Limb (tissue), 2 donors: ENCODE measurements around the gene PLCH2.
"Not testable (repeated sequence)": the region's sequence is repeated elsewhere in the genome, so short reads cannot be mapped to it uniquely, and the experiment has no call there.

Experiments used
- DNase-seq, 2 donors: peaks; one replicate each; pipeline ENCODE4 v3.0.0-alpha.2; 2016; ENCODE audit errors: extremely low spot score in 2 of 2

PLCH2 gene

DNA sequence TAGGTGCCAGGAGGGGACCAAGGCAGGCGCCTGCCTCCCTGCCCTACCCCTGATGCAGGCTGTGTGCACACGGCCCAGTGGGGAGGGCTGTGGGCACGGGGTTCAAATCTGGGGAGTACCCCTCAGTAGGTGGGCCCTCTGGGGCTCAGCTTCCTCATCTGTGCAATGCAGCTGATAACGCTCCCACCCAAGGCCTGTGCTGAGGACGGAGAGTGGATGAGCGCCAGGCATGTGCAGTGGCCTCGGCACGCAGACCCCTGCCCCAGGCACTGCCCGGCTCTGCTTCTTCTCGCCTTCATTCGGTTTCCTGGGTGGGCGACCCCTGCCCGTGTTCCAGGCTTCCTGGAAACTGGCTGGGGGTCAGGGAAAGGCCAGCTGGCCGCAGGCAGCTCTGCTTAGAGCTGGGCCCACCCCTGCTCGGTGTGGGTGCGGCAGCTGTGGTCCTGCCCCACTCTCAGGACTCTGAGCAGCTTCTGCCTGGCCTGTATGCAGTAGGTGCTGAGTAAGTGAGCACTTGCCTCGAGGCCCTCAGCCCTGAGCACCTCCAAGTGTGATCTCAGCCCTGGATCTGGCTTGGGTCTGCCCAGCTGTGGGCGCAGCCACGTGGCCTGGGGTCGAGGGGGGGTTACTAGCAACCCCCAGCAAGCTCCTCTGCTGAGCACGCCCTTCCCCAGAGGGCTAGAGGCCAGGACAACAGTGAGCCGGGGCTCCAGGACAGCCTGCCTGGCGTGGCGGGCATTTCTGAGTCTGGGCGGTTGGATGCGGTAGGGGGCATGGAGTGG lies 68.2 kb downstream of the PLCH2 start:
- DNase-seq = no peak

DNA sequence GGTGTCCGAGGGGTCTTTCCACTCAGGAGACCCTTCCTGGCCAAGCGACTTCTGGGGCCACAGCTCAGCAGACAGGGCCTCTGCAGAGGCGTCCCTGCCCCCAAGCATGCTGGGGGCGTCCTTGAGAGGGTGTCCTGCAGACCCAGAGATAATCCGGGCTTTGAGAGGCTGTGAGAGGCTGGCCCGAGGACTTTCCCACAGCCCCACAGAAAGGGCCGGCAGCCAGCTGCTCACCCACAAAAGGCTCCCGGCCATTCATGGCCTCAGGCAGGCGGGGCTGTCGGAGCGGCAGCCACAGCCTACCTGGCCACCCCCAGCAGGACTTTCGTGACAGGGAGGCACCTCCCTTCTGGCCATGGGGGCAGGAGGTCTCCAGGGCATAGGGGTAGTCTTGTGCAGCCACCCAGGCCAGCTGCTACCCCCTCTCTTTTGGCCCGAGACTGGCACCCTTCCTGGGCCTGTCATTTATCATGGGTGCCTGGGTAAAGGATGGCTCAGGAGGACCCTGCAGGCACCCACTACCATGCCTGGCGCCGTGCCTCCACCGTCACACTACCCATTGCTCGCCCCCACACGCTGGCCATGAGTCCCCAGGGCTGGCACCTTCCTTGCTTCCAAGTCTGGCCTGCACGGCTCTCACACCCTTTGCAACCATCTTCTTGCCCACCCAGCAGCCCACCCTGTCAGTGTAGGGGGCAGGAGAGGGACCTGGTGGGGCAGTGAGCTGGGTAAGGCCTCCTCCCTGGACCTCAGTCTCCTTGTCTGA lies 69.0 kb downstream of the PLCH2 start:
- DNase-seq = no peak

DNA sequence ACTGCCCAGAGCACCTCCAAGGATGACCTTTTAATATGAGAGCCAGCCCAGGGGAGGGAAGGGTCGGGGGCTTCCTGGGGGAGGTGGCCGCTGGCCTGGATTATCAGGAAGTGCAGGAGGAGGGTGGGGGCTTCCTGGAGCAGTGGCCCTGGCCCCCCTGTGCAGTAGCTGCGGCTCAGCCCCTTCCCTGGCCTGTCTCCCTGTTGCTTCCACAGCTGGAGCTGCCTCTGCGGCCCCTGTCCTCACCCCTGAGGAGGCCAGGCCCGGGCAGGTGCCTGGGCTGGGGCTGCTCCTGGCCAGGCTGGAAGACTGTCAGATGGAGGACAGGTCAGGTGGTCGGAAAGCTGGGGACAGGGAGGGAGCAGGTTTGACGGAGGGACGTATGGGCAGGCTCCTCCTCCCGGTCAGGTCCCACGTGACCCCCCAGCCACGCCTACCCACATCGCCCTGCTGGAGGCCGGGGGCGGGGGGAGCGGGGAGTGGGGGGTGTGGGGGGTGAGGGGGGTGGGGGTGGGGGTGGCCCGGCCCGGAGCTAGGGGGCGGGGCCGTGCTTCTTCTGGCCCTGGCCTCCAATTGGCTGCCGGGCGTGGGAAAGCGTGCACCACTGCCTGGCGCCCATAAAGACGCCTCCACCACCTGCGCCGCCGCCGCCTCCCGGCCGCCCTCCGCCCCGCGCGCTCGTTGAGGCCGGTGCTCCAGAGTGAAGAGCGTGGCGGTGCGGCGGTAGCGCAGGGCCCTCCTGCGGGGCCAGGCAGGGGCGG lies 69.8 kb downstream of the PLCH2 start:
- peak; percentile 44 to 84 for DNase-seq

DNA sequence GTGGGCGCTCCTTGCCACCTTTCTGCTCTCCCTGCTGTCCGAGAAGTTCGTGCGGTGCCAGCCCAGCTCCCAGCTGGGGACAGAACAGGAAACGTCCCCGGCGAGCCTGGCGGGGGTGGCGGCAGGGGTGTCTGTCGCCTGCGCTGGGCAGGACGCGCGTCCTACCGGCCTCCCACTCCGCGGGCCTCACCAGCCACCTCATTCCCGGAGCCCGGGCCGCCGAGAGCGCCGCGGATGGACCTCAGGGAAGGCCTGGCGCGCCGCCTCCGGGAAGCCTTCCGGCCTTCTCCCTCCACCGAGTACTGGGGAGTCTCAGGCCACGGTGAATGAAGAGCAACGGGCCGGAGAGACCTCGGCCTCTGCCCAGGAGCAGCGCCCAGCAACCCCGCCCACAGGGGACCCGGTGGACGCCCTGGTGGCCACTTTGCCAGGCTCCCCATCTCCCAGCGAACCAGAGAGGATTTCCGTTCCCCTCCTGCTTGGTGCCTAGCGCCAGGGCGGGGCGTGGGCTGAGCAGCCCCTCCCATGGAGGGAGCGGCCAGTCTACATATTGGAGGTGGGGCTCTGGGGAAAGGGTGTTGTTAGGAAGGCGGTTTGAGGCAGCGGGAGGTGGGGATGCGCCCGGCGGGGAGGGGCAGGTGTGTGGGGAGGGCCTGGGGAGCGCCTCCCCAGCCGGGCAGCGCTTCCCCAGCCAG lies 70.6 kb downstream of the PLCH2 start:
- DNase-seq = peak; percentile 49 to 56

DNA sequence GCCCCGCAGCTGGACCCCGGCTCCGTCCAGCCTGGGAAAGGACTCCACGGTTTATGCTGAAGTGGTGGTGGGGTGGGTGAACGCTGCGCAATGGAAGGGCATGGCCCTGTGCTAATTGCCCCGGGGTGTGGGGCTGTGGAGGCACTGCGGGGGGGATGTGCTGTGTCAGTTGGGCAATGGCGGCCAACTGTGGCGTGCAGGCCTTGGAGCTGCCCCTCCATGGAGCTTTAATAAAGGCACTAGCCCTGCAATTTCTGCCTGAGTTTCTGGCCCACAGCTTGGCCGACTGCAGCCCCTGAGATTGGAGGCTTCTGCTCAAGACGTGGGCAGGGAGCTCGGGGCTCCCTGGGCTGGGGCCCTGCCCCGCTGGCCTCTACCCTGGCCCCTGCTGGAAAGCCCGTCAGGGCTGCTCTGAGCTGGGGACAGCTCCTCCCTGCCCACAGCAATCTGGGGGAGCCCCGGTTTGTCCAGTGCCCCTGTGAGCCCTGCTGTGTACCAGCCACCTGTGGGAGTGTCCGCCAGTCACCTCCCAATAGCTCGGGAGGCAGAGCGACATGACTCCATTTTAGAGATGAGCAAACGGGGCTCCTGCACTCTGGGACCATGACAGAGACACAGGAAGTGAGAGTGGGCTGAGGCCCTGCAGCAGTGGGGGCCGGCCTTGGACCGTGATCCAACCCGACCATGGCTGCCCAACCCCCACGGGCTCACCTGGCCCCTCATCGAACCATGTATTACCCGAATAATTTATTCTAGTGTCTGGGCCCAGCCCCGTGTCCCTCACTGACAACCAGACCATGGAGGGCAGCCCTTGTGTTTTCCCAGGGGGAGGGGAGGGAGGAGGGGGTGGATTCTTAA lies 71.3 kb downstream of the PLCH2 start:
- no peak for DNase-seq

DNA sequence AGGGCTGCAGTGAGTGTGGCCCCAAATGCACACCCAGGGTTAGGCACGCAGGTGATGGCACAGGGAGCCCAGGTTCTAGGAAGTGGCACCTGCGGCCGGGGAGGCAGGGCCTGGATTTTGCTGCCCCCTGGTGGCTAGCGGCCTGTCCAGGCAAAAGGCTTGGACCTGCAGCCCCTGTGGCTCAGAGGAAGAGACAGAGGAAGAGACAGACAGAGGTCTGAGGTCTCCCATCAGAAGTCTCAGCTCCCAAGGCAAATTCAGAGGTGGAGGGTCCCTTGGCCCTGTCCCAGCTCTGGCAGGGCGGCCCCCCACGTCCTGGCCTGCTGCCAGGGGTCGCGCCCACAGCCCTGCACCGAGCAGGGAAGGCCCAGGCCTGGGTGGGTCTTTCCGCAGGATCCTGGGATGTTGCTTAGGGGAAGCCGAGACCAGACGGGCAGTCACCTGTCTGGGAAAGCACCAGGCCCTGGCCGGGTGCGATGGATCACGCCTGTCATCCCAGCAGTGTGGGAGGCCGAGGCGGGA lies 72.0 kb downstream of the PLCH2 start:
- peak; percentile 50 to 86 for DNase-seq

DNA sequence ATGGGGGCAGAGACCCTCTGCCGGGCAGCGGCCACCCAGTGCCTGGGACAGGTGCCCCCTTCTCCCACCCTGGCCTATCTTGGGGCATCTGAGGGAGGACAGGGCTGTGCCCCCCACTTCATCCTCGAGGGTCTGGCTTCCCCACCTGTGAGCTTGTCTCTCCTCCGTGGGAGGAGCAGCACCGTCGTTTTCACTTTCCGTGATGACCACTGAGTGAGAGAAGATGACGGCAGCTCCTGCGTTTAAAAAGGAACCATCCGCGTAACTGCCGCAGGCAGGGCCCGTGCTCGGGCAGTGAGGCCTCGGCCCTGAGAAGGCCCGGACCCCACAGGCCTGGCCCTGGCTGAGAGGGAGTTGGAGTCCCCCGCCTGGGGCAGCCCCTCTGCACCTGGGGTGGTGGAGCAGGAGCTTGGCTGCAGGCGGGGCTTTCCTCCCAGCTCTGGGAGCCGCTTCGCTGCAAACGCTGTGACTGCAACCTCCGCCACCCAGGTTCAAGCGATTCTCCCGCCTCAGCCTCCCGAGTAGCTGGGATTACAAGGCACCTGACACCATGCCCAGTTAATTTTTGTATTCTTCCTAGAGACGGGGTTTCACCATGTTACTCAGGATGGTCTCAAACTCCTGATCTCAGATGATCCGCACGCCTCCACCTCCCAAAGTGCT lies 73.4 kb downstream of the PLCH2 start:
- not testable (repeated sequence) for DNase-seq

DNA sequence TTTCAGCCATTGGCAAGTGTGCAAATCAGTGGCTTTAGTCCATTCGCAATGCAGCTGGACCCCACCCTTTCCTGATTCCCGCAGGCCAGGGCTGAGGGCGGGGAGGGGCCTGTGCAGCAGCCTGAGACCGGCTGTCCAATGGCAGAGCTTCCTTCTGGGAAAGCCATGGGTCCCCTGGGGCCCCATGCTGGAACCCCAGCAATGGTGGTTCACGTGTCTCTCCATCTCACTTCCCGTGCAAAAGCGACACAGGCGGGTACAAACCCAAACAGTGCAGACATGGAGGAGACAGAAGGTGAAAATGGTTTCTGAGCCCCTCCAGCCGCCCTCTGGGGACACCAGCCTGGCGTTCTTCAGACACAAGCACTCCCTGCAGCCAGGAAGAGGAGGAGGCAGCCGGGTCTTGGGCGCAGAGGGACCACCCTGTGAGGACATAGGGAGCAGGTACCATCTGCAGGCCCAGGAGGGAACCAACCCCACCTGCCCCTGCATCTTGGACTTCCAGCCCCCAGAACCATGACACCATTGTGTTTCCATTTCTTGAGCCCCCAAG lies 74.3 kb downstream of the PLCH2 start:
- not testable (repeated sequence) for DNase-seq

DNA sequence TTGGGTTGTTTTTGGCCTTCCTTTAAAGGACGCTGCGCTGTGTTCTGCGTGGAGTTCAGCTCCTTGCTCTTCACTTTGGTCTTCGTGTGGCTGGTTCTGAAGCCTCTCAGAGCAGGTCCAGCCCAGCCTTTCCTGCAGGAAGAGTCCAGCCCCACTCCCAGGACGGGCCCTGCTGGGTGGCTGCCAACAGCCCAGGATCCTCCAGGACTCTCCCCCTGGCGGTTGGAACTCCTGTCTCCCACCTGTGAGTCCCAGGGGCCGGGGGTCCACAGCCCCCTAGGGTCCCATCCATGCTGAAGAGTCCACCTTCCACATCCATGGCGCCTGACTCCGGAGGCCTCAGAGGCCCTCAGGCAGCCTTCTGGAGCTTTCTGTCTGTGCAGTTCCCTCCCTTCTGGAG lies 75.5 kb downstream of the PLCH2 start:
- not testable (repeated sequence) for DNase-seq

DNA sequence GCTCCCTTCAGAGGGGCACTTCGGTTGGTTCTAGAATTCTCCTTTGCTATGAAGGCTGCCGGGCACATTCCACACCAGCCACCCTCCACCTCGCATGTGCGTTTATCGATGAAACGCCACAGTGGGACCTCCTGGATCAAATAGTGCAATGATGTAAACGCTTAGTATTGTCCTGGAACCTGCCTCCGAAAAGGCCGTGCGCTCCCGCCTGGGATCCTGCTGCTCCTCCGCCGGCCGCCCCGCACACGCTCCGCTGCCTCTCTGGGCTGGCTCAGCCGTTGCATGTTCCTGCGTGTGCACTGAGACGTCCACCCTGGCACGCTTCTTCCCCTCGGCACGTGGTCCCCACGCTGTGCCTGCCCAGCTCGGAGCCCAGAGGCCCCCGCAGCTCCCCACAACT lies 76.1 kb downstream of the PLCH2 start:
- DNase-seq = no peak

DNA sequence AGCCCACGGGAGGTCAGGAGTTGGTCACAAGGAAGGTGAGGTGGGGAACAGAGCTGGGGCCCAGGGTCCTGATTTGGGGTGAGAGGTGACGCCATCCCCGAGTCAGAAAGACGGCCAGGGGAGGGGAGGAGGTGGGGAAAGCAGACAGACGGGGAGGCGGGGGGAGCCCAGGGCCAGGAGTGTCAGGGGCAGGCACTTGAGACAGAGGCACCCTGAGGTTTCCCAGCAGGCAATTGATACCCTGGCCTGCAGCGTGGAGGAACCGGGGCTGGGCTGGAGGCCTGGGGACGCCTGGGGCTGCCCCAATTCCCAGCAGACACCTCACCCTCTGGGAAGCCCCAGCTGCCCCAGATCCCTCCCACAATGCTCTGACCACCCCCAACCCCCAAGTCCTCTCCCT lies 77.0 kb downstream of the PLCH2 start:
- not testable (repeated sequence) for DNase-seq

DNA sequence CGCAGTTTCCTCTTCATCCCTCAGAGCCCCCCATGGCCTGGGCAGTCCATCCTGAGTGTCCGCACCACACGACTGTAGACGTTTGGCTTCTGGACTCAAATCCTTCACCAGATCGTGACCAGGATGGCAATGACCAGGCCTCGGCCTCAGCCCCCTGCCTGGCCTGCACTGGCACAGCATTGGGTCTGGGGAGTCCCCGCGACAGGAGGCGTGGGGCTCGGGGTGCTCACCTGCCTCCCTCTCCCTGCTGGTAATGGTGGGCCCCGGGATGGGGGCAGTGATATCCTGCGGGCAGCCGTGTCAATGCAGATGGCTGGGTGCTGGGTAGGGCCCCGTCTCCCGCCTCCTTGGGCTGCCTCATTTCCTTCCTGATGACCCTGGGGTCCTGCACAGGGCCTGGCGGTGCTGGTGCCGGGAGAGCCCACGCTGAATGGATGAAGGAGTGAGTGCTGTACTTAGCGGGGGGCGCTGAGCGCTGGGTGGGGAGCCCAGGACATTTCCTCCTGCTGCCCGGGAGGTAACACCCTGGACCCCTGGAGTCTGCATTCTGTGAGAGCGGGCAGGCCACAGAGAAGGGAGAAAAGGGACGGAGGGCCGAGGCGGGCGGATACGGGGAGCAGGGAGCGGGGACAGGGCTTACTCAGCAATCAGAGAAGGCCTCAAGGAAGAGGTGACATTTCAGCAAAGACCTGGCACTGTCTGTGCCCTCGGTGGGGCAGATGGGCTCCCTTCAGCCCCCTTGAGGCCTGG lies 78.0 kb downstream of the PLCH2 start:
- no peak for DNase-seq

DNA sequence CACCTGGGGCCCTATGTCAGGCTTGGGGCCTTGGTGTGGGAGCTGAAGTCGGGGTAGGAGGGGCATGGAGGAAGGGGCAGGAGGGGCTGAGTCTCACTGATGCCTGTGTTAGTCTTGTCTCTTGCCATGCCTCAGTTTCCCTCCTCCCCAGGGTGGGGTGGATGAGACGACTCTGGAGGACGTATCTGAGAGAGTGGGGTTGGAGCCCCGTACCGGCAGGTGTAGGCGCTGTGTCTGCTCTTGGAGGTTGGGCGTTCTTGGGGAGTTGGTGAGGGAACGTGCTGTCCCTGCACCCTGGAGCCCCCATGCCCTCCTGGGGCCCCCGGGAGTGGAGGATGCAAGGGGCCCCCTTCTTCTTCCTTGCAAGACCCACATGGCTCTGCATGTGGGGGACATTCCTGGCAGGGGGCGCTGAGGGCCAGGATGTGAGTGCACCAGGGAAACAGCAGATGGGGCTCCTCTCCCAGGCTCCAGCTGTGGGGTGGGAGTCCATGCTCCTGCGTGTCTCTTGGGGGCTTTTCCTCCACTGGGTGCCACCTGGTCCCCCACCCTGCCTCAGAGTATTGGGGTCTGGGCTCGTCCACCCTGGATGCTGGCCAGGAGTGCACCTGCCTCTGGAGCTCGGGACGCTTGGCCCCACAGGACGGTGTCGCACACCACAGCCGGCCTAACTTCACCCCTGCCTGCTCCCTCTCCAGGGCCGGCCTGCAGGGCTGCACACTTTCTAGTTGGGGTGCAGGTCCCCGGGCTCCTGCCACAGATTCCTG lies 78.7 kb downstream of the PLCH2 start:
- DNase-seq = no peak
